HG02610 (cell line): ENCODE data around the gene COL7A1.

Experiments
- ATAC-seq: cut with Tn5 transposase; IDR thresholded peaks from one replicate; pipeline ENCODE4 v1.9.1; 2021; ENCODE audit warnings: mild to moderate bottlenecking, moderate library complexity; ENCODE audit not compliant: unreplicated experiment

The COL7A1 gene

GRCh38 chr3:48592519-48593087 lies 2.5 kb downstream of the COL7A1 start:
- no peak for ATAC-seq

GRCh38 chr3:48591886-48592518 lies 3.1 kb downstream of the COL7A1 start:
- ATAC-seq: no peak

GRCh38 chr3:48591436-48591835 lies 3.7 kb downstream of the COL7A1 start:
- no peak for ATAC-seq

- ATAC-seq: no peak
Measured at GRCh38 chr3:48588230-48588629, 6.9 kb downstream of the COL7A1 start.

GRCh38 chr3:48587686-48588085 lies 7.4 kb downstream of the COL7A1 start:
- ATAC-seq: no peak

- no peak for ATAC-seq
Measured at GRCh38 chr3:48585411-48585810, 9.7 kb downstream of the COL7A1 start.

GRCh38 chr3:48584836-48585235 lies 10.3 kb downstream of the COL7A1 start:
- ATAC-seq: no peak

- no peak for ATAC-seq
Measured at GRCh38 chr3:48581621-48582481, 13.3 kb downstream of the COL7A1 start.

GRCh38 chr3:48576647-48577046 lies 18.5 kb downstream of the COL7A1 start:
- no peak for ATAC-seq

- ATAC-seq: no peak
Measured at GRCh38 chr3:48575366-48575765, 19.8 kb downstream of the COL7A1 start.

GRCh38 chr3:48573973-48574585 lies 21.1 kb downstream of the COL7A1 start:
- no peak for ATAC-seq

- no peak for ATAC-seq
Measured at GRCh38 chr3:48572517-48572916, 22.6 kb downstream of the COL7A1 start.

- no peak for ATAC-seq
Measured at GRCh38 chr3:48571938-48572337, 23.2 kb downstream of the COL7A1 start.

- ATAC-seq: no peak
Measured at GRCh38 chr3:48569808-48570450, 25.2 kb downstream of the COL7A1 start.

- no peak for ATAC-seq
Measured at GRCh38 chr3:48569400-48569799, 25.7 kb downstream of the COL7A1 start.

GRCh38 chr3:48568476-48568875 lies 26.7 kb downstream of the COL7A1 start:
- ATAC-seq: no peak

GRCh38 chr3:48567500-48567899 lies 27.6 kb downstream of the COL7A1 start:
- no peak for ATAC-seq

- ATAC-seq: no peak
Measured at GRCh38 chr3:48567090-48567489, 28.0 kb downstream of the COL7A1 start.

GRCh38 chr3:48566401-48566760 lies 28.7 kb downstream of the COL7A1 start:
- no peak for ATAC-seq

- no peak for ATAC-seq
Measured at GRCh38 chr3:48565591-48566400, 29.3 kb downstream of the COL7A1 start.
